Liver (tissue), 9 donors: Measurements from ENCODE around the gene ATP2C2. TPM values are rescaled to one million over a fixed set of nuclear protein-coding genes. Genes with fewer than 3 reads are reported as not detected.

Experiments
- DNase-seq: peaks from one replicate; pipeline ENCODE4 v3.0.0-alpha.2; 2017; ENCODE audit warnings: low spot score
- H3K27ac ChIP-seq, 2 donors: one replicate each; pipeline ENCODE4 v1.7.0; 2013; ENCODE audit warnings: inconsistent platforms in 2 of 2, low read length in 2 of 2, control low read depth in 1 of 2, low read depth in 1 of 2, mild to moderate bottlenecking in 1 of 2
- H3K27me3 ChIP-seq, 4 donors: one replicate each; pipeline versions ENCODE4 v1.6.1 to v1.7.0; 2013; ENCODE audit warnings: low read length in 3 of 4, inconsistent platforms in 1 of 4, mild to moderate bottlenecking in 1 of 4, moderate library complexity in 1 of 4; ENCODE audit not compliant: control insufficient read depth in 4 of 4, insufficient read depth in 4 of 4
- H3K36me3 ChIP-seq, 4 donors: one replicate each; pipeline versions ENCODE4 v1.6.1 to v1.7.0; 2013; ENCODE audit warnings: low read length in 3 of 4, mild to moderate bottlenecking in 3 of 4, low read depth in 1 of 4, moderate library complexity in 1 of 4; ENCODE audit not compliant: control insufficient read depth in 4 of 4, insufficient read depth in 3 of 4
- H3K4me1 ChIP-seq, 4 donors: one replicate each; pipeline versions ENCODE4 v1.6.1 to v1.7.0; 2013; ENCODE audit warnings: low read length in 3 of 4, mild to moderate bottlenecking in 3 of 4, moderate library complexity in 1 of 4; ENCODE audit not compliant: control insufficient read depth in 4 of 4, insufficient read depth in 4 of 4
- H3K4me3 ChIP-seq, 3 donors: one replicate each; pipeline versions ENCODE4 v1.6.1 to v1.7.0; 2013; ENCODE audit warnings: low read length in 3 of 3, control low read depth in 1 of 3, low read depth in 1 of 3, mild to moderate bottlenecking in 1 of 3
- H3K9ac ChIP-seq, 2 donors: one replicate each; pipeline ENCODE4 v1.7.0; 2013; ENCODE audit warnings: low read length in 2 of 2, mild to moderate bottlenecking in 2 of 2, moderate library complexity in 2 of 2, control low read depth in 1 of 2, low read depth in 1 of 2
- H3K9me3 ChIP-seq, 4 donors: one replicate each; pipeline versions ENCODE4 v1.6.1 to v1.7.0; 2013; ENCODE audit warnings: low read length in 3 of 4; ENCODE audit not compliant: control insufficient read depth in 4 of 4
- EGR1 ChIP-seq, 2 donors: IDR thresholded peaks; 2 replicates each; pipeline ENCODE4 v1.6.1; 2016 to 2018; ENCODE audit warnings: antibody characterized with exemption in 2 of 2, low read depth in 2 of 2
- FOXA1 ChIP-seq: IDR thresholded peaks from 2 replicates; pipeline ENCODE4 v1.6.1; 2016; ENCODE audit warnings: antibody characterized with exemption
- FOXA2 ChIP-seq: IDR thresholded peaks from 2 replicates; pipeline ENCODE4 v1.6.1; 2016; ENCODE audit warnings: antibody characterized with exemption
- GABPA ChIP-seq, 2 donors: IDR thresholded peaks in 1 of 2; conservative IDR thresholded peaks in 1 of 2; 2 replicates each; pipeline ENCODE4 v1.6.1; 2016; ENCODE audit warnings: antibody characterized with exemption in 2 of 2, mild to moderate bottlenecking in 1 of 2, moderate library complexity in 1 of 2
- JUND ChIP-seq, 2 donors: IDR thresholded peaks; 2 replicates each; pipeline ENCODE4 v1.6.1; 2016; ENCODE audit warnings: antibody characterized with exemption in 2 of 2
- RXRA ChIP-seq, 2 donors: IDR thresholded peaks; 2 replicates each; pipeline ENCODE4 v1.6.1; 2017 to 2018; ENCODE audit warnings: antibody characterized with exemption in 2 of 2, mild to moderate bottlenecking in 1 of 2
- WGBS: extraction: QIAGEN DNeasy Blood & Tissue Kit; methylation state at CpG from one replicate; pipeline ENCODE4 v1.1.7; 2013; 5-methylcytosine and 5-hydroxymethylcytosine counted together
- polyA plus RNA-seq, 2 donors: library from polyadenylated mRNA; stranded (reverse) in 1 of 2; unstranded in 1 of 2; fragments of 200-250 nt in 1 of 2; fragments of >200 nt in 1 of 2; fragmentation: Nextera tagmentation in 1 of 2; extraction: Ambion mirVana in 1 of 2; gene quantifications; one replicate each; pipeline versions ENCODE4 v1.2.1 to v1.2.3, GENCODE V29; 2013 to 2015
- total RNA-seq, 2 donors: library from RNA; depleted of rRNA; stranded (reverse); fragments of >200 nt; gene quantifications; one replicate each; pipeline ENCODE4 v1.2.3, GENCODE V29; 2014
- TF ChIP-seq, protein P1 (sequence below): fragments of 150-350 bp; IDR thresholded peaks from 2 replicates; pipeline ENCODE4 v1.5.1; 2017; ENCODE audit warnings: improper control_type of control experiment, low read depth, low read length; ENCODE audit not compliant: missing input control
- TF ChIP-seq, protein P2 (sequence below): IDR thresholded peaks from 2 replicates; pipeline ENCODE4 v1.6.1; 2016; ENCODE audit warnings: antibody characterized with exemption, mild to moderate bottlenecking
- TF ChIP-seq, protein P3 (sequence below): IDR thresholded peaks from 2 replicates; pipeline ENCODE4 v1.6.1; 2016; ENCODE audit warnings: antibody characterized with exemption
- donor health status: healthy.
- donor health status: healthy.
- donor health status: healthy.
- donor health status: healthy.
- donor health status: healthy.

ATP2C2 gene
- total and polyA plus RNA-seq, 4 donors, result 0.05 to 0.33 (median 0.22) TPM

DNA sequence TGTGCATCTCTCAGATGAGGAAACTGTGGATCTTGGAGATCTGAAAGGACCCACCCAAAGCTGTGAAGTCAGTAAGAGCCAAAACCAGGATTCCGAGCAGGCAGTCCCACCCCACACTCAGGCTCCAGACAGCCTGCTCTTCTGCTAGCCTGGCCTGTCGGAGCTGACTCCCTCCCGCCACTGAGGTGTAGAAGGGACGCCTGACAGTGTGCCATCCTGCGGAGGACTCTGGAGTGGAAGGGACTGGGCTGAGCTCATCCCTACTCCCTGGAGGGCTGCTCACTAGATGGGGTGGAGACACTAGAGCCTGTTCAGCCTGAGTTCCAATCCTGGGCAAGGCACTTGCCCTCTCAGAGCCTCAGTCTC is 37.7 kb upstream of the ATP2C2 start:
- Histone ChIP-seq H3K27me3 (no peaks in the 10 kb centered on the region), H3K4me3 (no peak overlapping the region), H3K9ac (no peak overlapping the region), H3K4me1 (no peaks in the 10 kb centered on the region), H3K27ac (no peak overlapping the region), H3K36me3 (no peaks in the 10 kb centered on the region), H3K9me3 (peaks cover 0 to 10% (median 6%) of the 10 kb centered on the region in 4 donors)
- WGBS, result 93% methylated on average over 5 of the region's 5 CpGs
- TF ChIP-seq FOXA2, result no peak
- no peak for TF ChIP-seq EGR1 (IDR thresholded peaks at IDR 0.05; ENCODE audit: low read depth in 2 of 2)
- no peak for TF ChIP-seq FOXA1
- no peak for DNase-seq

DNA sequence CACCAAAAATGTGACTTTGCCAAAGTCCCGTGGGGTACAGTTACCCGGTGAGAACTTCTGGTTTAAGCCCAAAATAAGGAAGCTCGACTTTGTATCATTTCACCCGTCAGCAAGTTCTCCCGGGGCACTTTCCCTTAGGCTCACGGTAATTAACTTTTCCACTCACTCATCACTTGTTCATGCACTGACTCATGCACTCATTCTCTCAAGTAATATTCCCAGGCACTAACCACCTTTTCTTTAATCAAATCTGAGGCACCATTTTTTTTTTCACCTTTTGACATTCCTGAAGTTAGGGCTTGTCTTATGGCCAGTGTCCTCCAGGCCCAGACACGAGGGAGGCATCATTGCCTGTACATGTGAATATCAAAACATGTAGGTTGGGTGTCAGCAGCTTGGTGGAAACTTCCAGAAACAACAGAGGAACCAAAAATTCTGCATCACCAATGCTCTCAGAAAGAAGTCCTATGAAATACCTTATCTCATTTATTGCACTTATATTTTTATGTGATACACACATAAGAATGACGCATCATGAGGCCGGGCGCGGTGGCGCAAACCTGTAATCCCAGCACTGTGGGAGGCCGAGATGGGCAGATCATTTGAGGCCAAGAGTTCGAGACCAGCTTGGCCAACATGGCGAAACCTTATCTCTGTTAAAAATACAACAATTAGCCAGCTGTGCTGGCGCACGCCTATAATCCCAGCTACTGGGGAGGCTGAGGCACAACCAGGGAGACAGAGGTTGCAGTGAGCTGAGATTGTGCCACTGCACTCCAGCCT is 36.1 kb upstream of the ATP2C2 start:
- H3K27me3 ChIP-seq, result no peaks in the 10 kb centered on the region
- H3K9ac ChIP-seq, result no peak overlapping the region
- no peak overlapping the region for H3K4me3 ChIP-seq
- peaks cover 0 to 5% (median 2%) of the 10 kb centered on the region in 4 donors for H3K9me3 ChIP-seq
- DNase-seq, result no peak
- TF ChIP-seq JUND (IDR thresholded peaks at IDR 0.05) (no peak), RXRA (IDR thresholded peaks at IDR 0.05) (no peak), GABPA (IDR thresholded peaks at IDR 0.05 in 1 of 2, conservative IDR thresholded peaks at IDR 0.05 in 1 of 2) (no peak)
- TF ChIP-seq, protein P1, sequence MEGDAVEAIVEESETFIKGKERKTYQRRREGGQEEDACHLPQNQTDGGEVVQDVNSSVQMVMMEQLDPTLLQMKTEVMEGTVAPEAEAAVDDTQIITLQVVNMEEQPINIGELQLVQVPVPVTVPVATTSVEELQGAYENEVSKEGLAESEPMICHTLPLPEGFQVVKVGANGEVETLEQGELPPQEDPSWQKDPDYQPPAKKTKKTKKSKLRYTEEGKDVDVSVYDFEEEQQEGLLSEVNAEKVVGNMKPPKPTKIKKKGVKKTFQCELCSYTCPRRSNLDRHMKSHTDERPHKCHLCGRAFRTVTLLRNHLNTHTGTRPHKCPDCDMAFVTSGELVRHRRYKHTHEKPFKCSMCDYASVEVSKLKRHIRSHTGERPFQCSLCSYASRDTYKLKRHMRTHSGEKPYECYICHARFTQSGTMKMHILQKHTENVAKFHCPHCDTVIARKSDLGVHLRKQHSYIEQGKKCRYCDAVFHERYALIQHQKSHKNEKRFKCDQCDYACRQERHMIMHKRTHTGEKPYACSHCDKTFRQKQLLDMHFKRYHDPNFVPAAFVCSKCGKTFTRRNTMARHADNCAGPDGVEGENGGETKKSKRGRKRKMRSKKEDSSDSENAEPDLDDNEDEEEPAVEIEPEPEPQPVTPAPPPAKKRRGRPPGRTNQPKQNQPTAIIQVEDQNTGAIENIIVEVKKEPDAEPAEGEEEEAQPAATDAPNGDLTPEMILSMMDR, result no peak
- TF ChIP-seq, protein P2, sequence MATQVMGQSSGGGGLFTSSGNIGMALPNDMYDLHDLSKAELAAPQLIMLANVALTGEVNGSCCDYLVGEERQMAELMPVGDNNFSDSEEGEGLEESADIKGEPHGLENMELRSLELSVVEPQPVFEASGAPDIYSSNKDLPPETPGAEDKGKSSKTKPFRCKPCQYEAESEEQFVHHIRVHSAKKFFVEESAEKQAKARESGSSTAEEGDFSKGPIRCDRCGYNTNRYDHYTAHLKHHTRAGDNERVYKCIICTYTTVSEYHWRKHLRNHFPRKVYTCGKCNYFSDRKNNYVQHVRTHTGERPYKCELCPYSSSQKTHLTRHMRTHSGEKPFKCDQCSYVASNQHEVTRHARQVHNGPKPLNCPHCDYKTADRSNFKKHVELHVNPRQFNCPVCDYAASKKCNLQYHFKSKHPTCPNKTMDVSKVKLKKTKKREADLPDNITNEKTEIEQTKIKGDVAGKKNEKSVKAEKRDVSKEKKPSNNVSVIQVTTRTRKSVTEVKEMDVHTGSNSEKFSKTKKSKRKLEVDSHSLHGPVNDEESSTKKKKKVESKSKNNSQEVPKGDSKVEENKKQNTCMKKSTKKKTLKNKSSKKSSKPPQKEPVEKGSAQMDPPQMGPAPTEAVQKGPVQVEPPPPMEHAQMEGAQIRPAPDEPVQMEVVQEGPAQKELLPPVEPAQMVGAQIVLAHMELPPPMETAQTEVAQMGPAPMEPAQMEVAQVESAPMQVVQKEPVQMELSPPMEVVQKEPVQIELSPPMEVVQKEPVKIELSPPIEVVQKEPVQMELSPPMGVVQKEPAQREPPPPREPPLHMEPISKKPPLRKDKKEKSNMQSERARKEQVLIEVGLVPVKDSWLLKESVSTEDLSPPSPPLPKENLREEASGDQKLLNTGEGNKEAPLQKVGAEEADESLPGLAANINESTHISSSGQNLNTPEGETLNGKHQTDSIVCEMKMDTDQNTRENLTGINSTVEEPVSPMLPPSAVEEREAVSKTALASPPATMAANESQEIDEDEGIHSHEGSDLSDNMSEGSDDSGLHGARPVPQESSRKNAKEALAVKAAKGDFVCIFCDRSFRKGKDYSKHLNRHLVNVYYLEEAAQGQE, result no peak
- TF ChIP-seq, protein P3, sequence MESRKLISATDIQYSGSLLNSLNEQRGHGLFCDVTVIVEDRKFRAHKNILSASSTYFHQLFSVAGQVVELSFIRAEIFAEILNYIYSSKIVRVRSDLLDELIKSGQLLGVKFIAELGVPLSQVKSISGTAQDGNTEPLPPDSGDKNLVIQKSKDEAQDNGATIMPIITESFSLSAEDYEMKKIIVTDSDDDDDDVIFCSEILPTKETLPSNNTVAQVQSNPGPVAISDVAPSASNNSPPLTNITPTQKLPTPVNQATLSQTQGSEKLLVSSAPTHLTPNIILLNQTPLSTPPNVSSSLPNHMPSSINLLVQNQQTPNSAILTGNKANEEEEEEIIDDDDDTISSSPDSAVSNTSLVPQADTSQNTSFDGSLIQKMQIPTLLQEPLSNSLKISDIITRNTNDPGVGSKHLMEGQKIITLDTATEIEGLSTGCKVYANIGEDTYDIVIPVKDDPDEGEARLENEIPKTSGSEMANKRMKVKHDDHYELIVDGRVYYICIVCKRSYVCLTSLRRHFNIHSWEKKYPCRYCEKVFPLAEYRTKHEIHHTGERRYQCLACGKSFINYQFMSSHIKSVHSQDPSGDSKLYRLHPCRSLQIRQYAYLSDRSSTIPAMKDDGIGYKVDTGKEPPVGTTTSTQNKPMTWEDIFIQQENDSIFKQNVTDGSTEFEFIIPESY, result no peak
- no peaks in the 10 kb centered on the region for H3K36me3 ChIP-seq
- H3K4me1 ChIP-seq, result no peaks in the 10 kb centered on the region
- H3K27ac ChIP-seq, result no peak overlapping the region
- 88% methylated on average over 17 of the region's 17 CpGs for WGBS
